Upper lobe of left lung (tissue), 4 donors: Measurements from ENCODE around the gene GOLPH3.

Experiments
- EP300 ChIP-seq, 4 donors: sonication (generic); formaldehyde crosslinking; IDR thresholded peaks; one replicate each; pipeline ENCODE4 v1.5.1; 2017; ENCODE audit warnings: antibody characterized with exemption in 4 of 4, control low read depth in 2 of 4
- POLR2AphosphoS5 ChIP-seq, 2 donors: sonication (generic); formaldehyde crosslinking; IDR thresholded peaks; one replicate each; pipeline ENCODE4 v1.5.1; 2017; ENCODE audit warnings: antibody characterized with exemption in 2 of 2
- TF ChIP-seq, protein P1 (sequence below), 6 experiments: fragments of 450-650 bp in 4 of 6; fragments of 200-600 bp in 2 of 6; sonication (generic) in 2 of 6; IDR thresholded peaks; one replicate each; pipeline ENCODE4 v1.5.1; 2016 to 2019; ENCODE audit warnings: antibody characterized with exemption in 6 of 6

DNA sequence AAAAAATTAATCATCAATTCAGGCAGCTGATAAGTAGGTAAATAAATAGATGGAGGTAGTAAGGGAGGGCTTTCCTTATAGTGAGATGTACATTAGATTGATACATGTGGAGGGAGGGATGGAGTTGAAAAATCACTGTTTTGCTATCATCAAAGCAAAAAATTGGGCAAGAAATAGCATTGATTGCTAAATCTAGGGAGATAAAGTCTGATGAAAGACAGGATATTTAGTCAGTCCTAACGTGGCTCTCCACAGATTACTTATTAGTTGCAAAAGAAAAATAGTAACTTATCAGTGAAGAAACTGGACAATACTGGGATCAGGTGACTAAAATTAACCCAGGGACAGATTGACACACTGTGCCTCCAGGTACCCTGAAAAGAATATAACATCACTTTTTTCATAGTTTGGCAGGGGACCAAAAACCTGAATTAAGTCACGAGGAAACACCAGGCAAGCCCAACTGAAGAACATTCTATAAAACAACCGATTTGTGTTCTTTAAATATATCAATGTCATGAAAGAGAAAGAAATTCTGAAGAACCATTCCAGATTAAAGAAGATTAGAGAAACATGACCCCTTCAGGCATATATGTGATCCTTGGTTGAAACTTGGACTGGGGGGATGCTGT is 27.1 kb upstream of the GOLPH3 start:
- no peak for TF ChIP-seq EP300 (IDR thresholded peaks at IDR 0.05)
- TF ChIP-seq, protein P1, sequence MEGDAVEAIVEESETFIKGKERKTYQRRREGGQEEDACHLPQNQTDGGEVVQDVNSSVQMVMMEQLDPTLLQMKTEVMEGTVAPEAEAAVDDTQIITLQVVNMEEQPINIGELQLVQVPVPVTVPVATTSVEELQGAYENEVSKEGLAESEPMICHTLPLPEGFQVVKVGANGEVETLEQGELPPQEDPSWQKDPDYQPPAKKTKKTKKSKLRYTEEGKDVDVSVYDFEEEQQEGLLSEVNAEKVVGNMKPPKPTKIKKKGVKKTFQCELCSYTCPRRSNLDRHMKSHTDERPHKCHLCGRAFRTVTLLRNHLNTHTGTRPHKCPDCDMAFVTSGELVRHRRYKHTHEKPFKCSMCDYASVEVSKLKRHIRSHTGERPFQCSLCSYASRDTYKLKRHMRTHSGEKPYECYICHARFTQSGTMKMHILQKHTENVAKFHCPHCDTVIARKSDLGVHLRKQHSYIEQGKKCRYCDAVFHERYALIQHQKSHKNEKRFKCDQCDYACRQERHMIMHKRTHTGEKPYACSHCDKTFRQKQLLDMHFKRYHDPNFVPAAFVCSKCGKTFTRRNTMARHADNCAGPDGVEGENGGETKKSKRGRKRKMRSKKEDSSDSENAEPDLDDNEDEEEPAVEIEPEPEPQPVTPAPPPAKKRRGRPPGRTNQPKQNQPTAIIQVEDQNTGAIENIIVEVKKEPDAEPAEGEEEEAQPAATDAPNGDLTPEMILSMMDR (IDR thresholded peaks at IDR 0.05) = no peak
- no peak for TF ChIP-seq POLR2AphosphoS5 (IDR thresholded peaks at IDR 0.05)
